NCI-H526 (cell line): ENCODE data around the gene VWA5B1.

ENCODE experiments used
- DNase-seq, 2 experiments: peaks; one replicate each; lab custom pipeline; 2025; lab: John Stamatoyannopoulos, UW

Gene VWA5B1

DNA sequence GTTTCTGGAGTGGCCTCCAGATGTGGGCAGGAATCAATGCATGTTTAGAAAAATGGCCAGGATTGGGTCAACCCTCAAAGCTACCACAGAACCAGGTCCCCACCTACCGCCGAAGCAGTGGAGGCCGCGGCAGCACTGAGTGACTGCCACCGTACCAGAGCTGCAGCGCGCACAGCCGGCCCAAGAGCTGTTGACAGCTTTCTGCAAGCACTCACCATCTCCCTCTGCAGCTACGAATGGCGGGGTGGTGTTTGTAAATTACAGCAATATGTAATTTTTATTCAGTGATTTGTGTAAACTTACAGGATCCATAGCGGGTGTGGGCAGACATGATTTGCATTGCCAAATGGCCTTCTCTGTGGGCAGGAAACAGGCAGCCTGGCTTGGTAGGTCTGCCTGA is 98.9 kb downstream of the VWA5B1 start:
- peak; percentile 34 to 69 for DNase-seq

DNA sequence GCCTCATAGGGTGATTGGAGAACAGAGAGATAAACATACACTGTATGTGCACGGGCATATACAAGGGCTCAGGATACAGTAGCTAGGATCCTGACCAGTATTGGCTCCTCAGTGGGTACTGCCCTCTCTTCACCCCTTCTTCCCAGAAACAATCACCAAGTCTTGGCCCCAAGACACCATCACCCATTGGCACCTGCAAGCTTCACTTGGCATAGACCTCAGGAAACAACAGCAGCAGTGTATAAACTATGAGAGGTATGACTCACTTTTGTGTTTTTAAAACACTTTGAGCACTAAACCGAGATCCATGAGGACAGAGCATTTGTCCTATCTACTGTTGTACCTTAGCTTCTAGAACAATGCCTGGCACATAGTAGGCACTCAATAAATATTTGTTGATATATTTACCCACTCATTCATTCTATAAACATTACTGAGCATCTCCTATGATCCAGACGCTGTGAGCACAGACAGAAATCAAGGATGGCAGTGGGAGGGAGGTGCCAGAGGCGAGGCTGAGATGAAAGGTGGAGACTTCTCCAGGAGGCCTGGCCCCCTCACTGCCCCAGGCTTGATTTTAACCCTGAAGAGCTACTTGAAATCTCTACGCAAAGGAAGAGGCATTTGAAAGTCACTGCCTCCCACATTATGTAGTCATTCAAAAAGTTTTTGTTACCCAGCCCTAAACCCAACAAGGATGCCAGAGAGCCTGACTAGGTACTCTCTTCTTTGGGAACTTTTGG is 100.1 kb downstream of the VWA5B1 start:
- DNase-seq, result no peak

DNA sequence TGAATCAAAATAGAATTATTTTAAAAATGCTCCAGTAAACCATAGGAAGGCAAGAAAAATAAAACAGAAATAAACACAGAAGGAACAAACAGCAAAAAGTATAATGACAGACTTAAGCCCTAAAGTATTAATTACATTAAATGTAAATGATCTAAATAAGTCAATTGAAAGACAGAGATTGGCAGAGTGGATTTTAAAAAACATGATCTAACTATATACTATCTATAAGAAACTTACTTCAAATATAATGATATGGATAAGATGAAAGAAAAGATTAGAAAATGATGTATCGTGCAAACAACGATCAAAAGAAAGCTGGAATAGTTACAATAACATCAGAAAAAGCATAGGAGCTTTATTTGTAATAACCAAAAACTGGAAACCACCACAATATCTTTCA is 104.6 kb downstream of the VWA5B1 start:
- no peak for DNase-seq

DNA sequence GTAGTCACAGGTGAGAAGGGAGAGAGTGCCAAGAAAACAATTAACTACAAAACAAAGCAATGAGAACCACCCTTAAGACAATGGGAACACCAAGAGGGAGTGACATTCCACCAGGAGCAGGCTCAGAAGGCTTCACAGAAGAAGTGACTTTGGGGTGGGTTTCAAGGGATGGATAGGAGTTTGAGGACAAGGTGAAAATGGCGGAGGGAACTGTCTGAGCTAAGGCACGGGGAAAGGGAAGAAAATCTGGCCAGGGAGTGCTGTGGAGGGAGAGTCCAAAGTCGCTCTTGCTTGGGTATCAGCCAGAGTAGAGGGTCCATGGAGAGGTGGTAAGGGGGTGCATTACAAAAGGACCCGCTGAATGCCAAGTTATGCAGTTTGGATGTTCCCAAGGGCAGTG is 108.1 kb downstream of the VWA5B1 start:
- DNase-seq, result no peak

DNA sequence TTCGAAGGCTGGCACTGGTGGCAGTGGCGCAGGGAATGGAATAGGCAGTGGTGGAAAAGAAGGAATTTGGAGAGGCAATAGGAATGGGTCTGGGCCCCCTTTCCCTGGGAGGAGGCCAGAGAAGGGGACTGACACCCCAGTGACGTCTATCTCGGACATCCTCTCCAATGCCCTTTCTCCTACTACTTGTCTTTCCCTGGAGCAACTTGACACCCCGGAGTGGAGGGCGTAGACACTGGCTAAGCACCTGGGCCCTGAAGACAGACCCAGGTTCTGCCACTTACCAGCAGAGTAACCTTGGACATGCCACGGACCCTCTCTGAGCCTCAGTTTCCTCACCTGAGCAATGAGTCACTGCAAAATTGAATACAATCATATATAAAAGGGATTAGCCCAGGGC is 108.5 kb downstream of the VWA5B1 start:
- no peak for DNase-seq

DNA sequence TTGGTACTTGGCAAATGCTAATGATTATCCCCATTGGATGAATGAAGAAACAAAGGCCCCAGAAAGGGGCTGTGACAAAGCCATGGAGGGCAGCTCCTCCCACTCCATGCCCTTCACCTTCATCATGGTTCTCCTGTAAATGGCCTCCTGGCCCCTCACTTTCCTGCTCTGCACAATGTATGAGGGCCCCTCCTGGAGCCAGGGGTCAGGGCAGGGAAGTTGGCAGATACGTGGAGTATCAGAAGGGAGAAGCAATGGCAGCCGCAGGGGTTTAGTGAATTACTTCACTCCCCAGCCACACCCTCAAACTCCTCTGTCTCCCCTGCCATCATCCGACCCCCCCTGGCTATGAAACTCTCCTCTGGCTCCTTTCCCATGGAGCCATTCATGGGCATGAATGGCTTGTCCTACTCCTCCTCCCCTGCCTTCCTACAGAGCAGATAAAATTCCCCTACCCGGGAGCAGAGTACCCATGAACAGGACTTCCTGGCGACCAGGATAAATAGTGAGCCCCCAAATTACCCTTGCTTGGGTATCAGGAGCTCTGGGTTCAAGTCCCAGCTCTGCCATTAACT is 109.0 kb downstream of the VWA5B1 start:
- no peak for DNase-seq

DNA sequence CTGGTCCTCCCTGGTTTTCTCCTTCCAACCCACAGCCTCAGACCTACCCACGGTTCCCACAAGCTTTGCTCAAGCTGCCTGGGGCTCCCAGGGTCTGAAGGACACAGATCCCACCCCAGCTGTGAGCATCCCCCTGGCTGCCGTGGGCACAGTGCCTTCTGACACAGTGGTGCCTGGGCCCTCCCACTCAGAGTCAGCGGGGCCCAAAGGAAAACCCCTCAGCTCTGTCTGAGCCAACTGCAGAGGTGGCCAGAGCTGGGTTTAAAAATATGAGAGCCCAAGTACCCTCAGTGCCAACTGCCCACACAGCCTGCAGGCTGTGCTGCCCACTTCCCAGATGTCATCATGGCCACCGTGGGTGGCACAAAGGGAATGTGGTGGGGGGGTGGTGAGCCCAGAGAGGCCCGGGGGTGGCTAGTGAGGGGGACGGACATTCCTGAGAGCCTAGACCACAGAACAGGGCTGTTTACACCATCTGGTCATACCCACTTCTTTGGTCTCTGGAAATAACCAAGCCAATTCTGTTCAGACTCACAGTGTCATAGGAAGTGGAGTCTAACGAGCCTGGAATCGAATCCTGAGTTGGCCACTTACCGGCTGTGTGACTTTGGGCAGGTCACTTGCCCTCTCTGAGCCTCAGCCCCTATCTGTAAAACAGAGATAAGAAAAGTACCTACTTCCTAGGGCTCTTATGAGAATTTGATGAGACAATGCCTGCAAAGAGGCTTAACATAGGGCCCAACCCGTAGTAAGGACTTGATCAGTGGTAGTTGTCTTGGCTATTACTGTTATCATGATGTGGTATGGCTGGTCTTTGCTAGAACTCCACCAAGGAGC is 109.9 kb downstream of the VWA5B1 start:
- no peak for DNase-seq

DNA sequence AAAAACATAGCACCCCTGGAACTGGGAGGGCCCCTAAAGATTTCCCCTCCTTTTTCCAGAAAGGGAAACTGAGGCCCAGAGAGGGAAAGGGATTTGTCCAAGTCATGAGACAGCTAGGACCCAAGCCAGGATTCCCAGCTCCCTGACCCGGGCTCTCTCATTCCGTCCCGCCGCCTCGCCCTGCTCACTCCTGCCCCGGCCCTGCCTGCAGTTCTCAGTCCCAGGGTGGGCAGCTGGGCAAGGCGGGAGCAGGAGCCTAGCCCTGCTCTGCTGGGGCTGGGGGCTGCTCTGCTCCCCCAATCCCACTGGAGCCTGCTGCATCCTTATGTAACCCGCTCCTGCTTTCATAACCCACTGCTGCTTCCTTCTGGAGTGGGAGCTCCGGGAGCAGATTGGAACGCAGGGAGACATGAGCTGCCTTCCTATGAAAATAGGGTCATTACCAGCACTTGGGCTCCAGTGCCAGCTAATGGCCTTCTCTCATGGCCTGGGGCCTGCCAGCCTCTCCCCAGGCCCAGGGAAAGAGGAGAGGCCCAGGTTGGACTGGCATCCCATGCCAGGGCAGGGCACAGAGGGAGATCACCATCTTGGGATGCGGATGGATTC is 110.8 kb downstream of the VWA5B1 start:
- no peak for DNase-seq

DNA sequence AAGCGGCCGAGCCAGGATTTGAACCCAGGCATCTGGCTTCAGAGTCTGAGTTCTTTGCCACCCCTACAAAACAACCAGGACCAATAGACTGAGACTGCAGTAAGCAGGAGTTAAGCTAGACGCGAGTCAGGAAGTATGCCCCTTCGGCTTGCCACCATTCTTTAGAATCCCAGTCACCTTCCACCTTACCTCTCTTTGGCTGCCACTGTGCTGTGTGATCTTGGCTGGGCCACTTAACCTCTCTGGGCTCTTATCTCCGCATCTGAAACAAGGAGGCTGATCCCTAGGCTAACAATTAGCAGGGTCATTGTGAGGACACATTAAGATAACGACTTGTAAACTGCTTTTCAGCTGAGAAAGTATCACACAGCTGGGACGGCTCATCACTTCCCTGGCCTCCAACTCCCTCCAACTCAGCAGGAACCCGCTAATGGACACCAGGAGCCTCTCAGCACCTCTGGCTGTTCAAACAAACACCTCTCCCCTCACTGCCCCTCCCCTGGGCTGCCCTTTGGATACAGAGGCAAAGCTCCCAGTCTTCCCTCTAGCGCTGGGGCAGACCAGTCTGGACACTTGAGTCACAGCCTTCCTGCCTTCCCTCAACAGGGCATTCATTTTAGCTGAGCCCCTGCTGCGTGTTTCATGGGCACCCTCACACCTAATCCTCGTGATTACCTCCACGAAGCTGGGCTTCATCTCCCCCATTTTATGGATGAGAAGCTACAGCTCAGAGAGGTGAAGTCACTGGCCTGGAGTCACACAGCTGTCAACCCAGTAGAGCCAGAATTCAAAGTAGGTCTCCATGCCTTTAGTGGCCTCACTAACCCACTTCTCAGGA is 112.1 kb downstream of the VWA5B1 start:
- no peak for DNase-seq

DNA sequence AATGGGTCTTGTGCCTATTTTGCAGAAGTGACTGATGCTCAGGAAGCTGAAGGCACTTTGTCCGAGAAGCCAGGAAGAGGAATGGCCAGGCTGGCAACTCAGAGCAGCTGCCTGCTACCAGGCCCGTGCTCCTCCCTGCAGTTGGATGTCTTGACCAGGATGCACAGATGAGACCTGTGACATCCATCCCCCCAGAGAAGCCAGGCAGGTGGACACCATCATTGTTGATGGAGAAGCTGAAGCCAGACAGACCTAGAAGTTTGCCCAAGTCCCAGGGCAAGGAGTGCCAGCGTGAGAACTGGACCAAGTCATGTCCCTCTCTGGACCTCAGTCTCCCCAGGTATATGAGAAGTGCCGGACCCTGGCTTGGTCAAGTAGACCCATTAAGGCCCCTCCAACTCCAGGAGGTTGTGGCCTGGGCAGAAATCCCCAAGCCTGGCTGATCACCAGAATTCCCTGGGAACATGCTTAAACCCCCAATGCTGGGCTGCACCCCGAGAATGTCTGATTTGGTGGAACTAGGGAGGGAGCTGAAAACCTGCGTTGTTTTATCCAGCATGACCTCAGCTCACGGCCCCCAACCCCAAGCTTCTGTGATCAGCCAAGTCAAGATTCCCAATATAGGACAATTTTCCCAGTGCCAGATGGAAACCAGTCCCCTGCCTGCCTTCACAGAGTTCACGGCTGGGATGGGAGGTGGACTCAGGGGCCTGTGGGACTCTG is 112.9 kb downstream of the VWA5B1 start:
- no peak for DNase-seq

DNA sequence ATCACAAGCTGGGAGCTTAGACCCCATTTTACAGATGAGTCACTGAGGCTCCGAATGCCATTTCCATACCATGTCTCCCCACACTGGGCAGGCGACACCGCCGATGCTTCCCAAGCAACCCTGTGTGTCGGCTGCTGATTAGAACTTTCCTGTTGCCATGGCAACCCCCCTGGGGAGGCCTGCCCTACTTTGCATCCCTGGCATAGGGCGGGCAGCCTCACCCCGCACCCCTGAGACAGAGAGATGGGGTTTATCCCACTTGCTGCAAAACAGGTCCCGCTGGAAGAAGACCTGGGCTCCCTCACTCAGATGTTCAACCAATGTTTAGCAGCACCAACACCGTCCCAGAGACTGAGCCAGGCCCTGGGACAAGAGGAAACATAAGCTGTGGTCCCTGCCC is 113.8 kb downstream of the VWA5B1 start:
- peak in 1 of 2 experiments; percentile 40 for DNase-seq
